LHCN-M2 (cell line): Measurements from ENCODE around the gene LRRC4B. TPM values are rescaled to one million over a fixed set of nuclear protein-coding genes. Genes with fewer than 3 reads are reported as not detected.
A peak's percentile ranks its signal among the peaks of the same experiment; 100 is the strongest.

Source experiments
- DNase-seq: peaks from one replicate; pipeline ENCODE4 v3.0.0-alpha.2; 2012; ENCODE audit warnings: low read depth
- total RNA-seq: library from RNA; depleted of rRNA; stranded (reverse); fragments of >200 nt; gene quantifications from 2 replicates; pipeline ENCODE4 v1.2.3, GENCODE V29; 2014

LRRC4B gene
- total RNA-seq, 1 experiment from 2014 or later: not detected

GRCh38 chr19:50573741-50574461 lies 5.7 kb upstream of the LRRC4B start:
- no peak for DNase-seq

GRCh38 chr19:50570997-50571396 lies 2.8 kb upstream of the LRRC4B start:
- no peak for DNase-seq

GRCh38 chr19:50569938-50570540 lies 1.8 kb upstream of the LRRC4B start:
- no peak for DNase-seq

- no peak for DNase-seq
These were observed 778 bp upstream of the LRRC4B start for GRCh38 chr19:50568728-50569698.

- no peak for DNase-seq
These were observed 988 bp downstream of the LRRC4B start for GRCh38 chr19:50567052-50567841.

- DNase-seq: no peak
These were observed 2.0 kb downstream of the LRRC4B start for GRCh38 chr19:50565984-50566903.

- no peak for DNase-seq
These were observed 3.8 kb downstream of the LRRC4B start for GRCh38 chr19:50564229-50565105.

- DNase-seq: no peak
These were observed 4.6 kb downstream of the LRRC4B start for GRCh38 chr19:50563597-50563996.

GRCh38 chr19:50562996-50563395 lies 5.2 kb downstream of the LRRC4B start:
- DNase-seq: no peak

GRCh38 chr19:50562329-50562728 lies 5.9 kb downstream of the LRRC4B start:
- DNase-seq: no peak

GRCh38 chr19:50559636-50560035 lies 8.6 kb downstream of the LRRC4B start:
- no peak for DNase-seq

- DNase-seq: no peak
These were observed 9.8 kb downstream of the LRRC4B start for GRCh38 chr19:50558449-50558848.

GRCh38 chr19:50558039-50558438 lies 10.2 kb downstream of the LRRC4B start:
- DNase-seq: no peak

GRCh38 chr19:50557009-50557613 lies 11.1 kb downstream of the LRRC4B start:
- no peak for DNase-seq

GRCh38 chr19:50556282-50557008 lies 11.8 kb downstream of the LRRC4B start:
- DNase-seq: peak; percentile 41

- no peak for DNase-seq
These were observed 12.6 kb downstream of the LRRC4B start for GRCh38 chr19:50555450-50556281.

- DNase-seq: no peak
These were observed 13.2 kb downstream of the LRRC4B start for GRCh38 chr19:50555033-50555432.
